Uterus (tissue), 4 donors: Measurements from ENCODE around the gene ACOT13. TPM values are rescaled to one million over a fixed set of nuclear protein-coding genes. Genes with fewer than 3 reads are reported as not detected.

Experiments used
- DNase-seq, 2 donors: peaks; one replicate each; pipeline ENCODE4 v3.0.0-alpha.2; 2019 to 2020
- H3K27ac ChIP-seq, 2 donors: fragments of 200-600 bp; sonication (generic); 1 replicate in 1 of 2; 2 replicates in 1 of 2; pipeline ENCODE4 v1.5.1; 2016 to 2018
- H3K27me3 ChIP-seq, 2 donors: fragments of 200-600 bp; sonication (generic); one replicate each; pipeline ENCODE4 v1.5.1; 2018 to 2019; ENCODE audit warnings: control low read depth in 1 of 2
- H3K36me3 ChIP-seq, 2 donors: fragments of 200-600 bp; sonication (generic); one replicate each; pipeline ENCODE4 v1.5.1; 2019; ENCODE audit warnings: control low read depth in 1 of 2
- H3K4me1 ChIP-seq, 2 donors: fragments of 200-600 bp; sonication (generic); one replicate each; pipeline ENCODE4 v1.5.1; 2018 to 2019; ENCODE audit warnings: control low read depth in 1 of 2
- H3K4me3 ChIP-seq, 2 donors: fragments of 200-600 bp; sonication (generic); 1 replicate in 1 of 2; 2 replicates in 1 of 2; pipeline ENCODE4 v1.5.1; 2018 to 2019; ENCODE audit warnings: mild to moderate bottlenecking in 1 of 2
- H3K9me3 ChIP-seq, 2 donors: fragments of 200-600 bp; sonication (generic); one replicate each; pipeline ENCODE4 v1.5.1; 2019; ENCODE audit warnings: control low read depth in 1 of 2
- POLR2A ChIP-seq, 2 donors: fragments of 450-650 bp; IDR thresholded peaks; one replicate each; pipeline ENCODE4 v1.6.1; 2016; ENCODE audit warnings: antibody characterized with exemption in 2 of 2, mild to moderate bottlenecking in 1 of 2, moderate library complexity in 1 of 2
- intact Hi-C: fragments of 100-400 bp; cut with DNase I; formaldehyde crosslinking; loops from one replicate; pipeline ENCODE4 v1.15.1; 2023; ENCODE audit warnings: low total_unique reads
- total RNA-seq, 4 donors: library from RNA; depleted of rRNA in 3 of 4; stranded (reverse); fragments of >200 nt in 3 of 4; gene quantifications; one replicate each; pipeline versions ENCODE4 v1.1.0 to v1.2.4, GENCODE V29; 2014 to 2023
- TF ChIP-seq, protein P1 (sequence below), 4 experiments: fragments of 200-600 bp in 2 of 4; fragments of 450-650 bp in 2 of 4; sonication (generic) in 2 of 4; IDR thresholded peaks; one replicate each; pipeline ENCODE4 v1.5.1; 2016 to 2019; ENCODE audit warnings: antibody characterized with exemption in 4 of 4, mild to moderate bottlenecking in 2 of 4, moderate library complexity in 1 of 4
- donor health status: DM: yes; HTN: yes; CAD: no.

ACOT13 gene
- 1 to 10 TPM; 3.8 to 10.0 (median 4.2) TPM for total RNA-seq

GRCh38 chr6:24666641-24667377, at the start of gene ACOT13, which contains the start of gene TDP2:
TSS of gene ACOT13 (plus strand) at chr6:24667077. CDS start at chr6:24667264, 187 bp downstream.
TSS of gene TDP2 (minus strand) at chr6:24666899. CDS start at chr6:24666862, 37 bp downstream.
- peaks cover 0 to 6% of the 10 kb centered on the region in 2 donors for H3K4me1 ChIP-seq
- peak within 1 kb of the TSS; percentile 80 to 82 for H3K4me3 ChIP-seq
- DNase-seq: peak; percentile 94 to 96
- H3K27ac ChIP-seq: peak within 1 kb of the TSS; percentile 78 to 89
- intact Hi-C loops: no loop called here
- no peaks in the 10 kb centered on the region for H3K9me3 ChIP-seq
- no peaks in the 10 kb centered on the region for H3K36me3 ChIP-seq
- peak; percentile 72 to 84 for TF ChIP-seq POLR2A (IDR thresholded peaks at IDR 0.05)
- TF ChIP-seq, protein P1, sequence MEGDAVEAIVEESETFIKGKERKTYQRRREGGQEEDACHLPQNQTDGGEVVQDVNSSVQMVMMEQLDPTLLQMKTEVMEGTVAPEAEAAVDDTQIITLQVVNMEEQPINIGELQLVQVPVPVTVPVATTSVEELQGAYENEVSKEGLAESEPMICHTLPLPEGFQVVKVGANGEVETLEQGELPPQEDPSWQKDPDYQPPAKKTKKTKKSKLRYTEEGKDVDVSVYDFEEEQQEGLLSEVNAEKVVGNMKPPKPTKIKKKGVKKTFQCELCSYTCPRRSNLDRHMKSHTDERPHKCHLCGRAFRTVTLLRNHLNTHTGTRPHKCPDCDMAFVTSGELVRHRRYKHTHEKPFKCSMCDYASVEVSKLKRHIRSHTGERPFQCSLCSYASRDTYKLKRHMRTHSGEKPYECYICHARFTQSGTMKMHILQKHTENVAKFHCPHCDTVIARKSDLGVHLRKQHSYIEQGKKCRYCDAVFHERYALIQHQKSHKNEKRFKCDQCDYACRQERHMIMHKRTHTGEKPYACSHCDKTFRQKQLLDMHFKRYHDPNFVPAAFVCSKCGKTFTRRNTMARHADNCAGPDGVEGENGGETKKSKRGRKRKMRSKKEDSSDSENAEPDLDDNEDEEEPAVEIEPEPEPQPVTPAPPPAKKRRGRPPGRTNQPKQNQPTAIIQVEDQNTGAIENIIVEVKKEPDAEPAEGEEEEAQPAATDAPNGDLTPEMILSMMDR (IDR thresholded peaks at IDR 0.05): peak; percentile 38 to 66 (median 52)
- H3K27me3 ChIP-seq: no peaks in the 10 kb centered on the region

GRCh38 chr6:24619661-24620060, 47.2 kb upstream of the ACOT13 start:
- H3K4me3 ChIP-seq: no peak overlapping the region
- no peaks in the 10 kb centered on the region for H3K36me3 ChIP-seq
- no peaks in the 10 kb centered on the region for H3K9me3 ChIP-seq
- H3K27ac ChIP-seq: no peak overlapping the region
- no peak for TF ChIP-seq POLR2A (IDR thresholded peaks at IDR 0.05)
- TF ChIP-seq, protein P1 (IDR thresholded peaks at IDR 0.05): no peak
- DNase-seq: no peak
- intact Hi-C loops: no loop called here
- H3K4me1 ChIP-seq: no peaks in the 10 kb centered on the region
- no peaks in the 10 kb centered on the region for H3K27me3 ChIP-seq

- no peak for DNase-seq
- intact Hi-C loops: no loop called here
- Histone ChIP-seq H3K4me3 (no peak overlapping the region), H3K27me3 (no peaks in the 10 kb centered on the region), H3K36me3 (no peaks in the 10 kb centered on the region), H3K4me1 (no peaks in the 10 kb centered on the region), H3K9me3 (no peaks in the 10 kb centered on the region), H3K27ac (no peak overlapping the region)
- TF ChIP-seq, protein P1 (IDR thresholded peaks at IDR 0.05): no peak
Observed at GRCh38 chr6:24620637-24621036, 46.2 kb upstream of the ACOT13 start.

- TF ChIP-seq, protein P1 (IDR thresholded peaks at IDR 0.05): no peak
- intact Hi-C loops: no loop called here
Observed at GRCh38 chr6:24621626-24622289, 45.1 kb upstream of the ACOT13 start.

DNA sequence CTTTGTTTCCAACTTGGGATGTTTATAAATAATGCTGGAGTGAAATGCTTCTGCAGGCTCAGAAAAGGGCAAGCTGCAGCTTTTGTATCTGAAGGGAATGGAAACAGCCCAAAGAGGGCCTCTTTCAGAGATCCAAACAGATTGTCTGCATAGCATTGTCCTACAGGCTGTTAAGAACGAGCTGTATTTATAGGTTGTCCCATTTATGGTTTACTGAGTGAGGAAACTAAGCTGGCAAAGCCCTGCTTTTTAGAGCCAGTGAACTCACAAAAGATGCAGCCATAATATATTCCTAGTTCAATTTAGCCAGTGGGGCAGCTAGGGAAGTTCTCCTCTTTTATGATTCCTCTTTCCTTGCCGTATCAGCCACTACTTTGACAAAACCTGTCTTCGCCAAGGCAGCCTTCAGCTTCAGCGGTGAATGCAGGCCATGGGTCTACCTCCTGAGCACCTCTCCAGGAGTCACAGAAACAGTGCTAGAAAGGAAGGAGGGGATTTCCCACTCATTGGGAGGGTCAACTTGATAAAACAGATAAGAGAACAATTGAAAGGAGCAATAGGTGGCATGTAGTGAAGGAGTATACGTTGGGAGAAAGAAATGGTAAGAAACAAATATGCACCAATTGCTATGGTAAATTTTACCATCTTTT, 35.9 kb upstream of the ACOT13 start:
- intact Hi-C loops: no loop called here
- TF ChIP-seq, protein P1 (IDR thresholded peaks at IDR 0.05): no peak
- no peak for TF ChIP-seq POLR2A (IDR thresholded peaks at IDR 0.05)
- H3K4me3 ChIP-seq: no peak overlapping the region
- no peak for DNase-seq
- H3K27me3 ChIP-seq: no peaks in the 10 kb centered on the region
- no peaks in the 10 kb centered on the region for H3K36me3 ChIP-seq
- no peaks in the 10 kb centered on the region for H3K9me3 ChIP-seq
- no peaks in the 10 kb centered on the region for H3K4me1 ChIP-seq
- H3K27ac ChIP-seq: no peak overlapping the region

More at GRCh38 chr6:24621626-24622289, 45.1 kb upstream of the ACOT13 start:
- Histone ChIP-seq H3K36me3 (no peaks in the 10 kb centered on the region), H3K27ac (no peak overlapping the region), H3K4me3 (no peak overlapping the region), H3K4me1 (no peaks in the 10 kb centered on the region), H3K27me3 (no peaks in the 10 kb centered on the region), H3K9me3 (no peaks in the 10 kb centered on the region)
- DNase-seq: no peak
